Effector memory CD4-positive, alpha-beta T cell (primary cell): ENCODE data around the gene NRDC.

Source experiments
- DNase-seq, 3 donors: peaks; one replicate each; pipeline ENCODE4 v3.0.0-alpha.2; 2020
- H3K27ac ChIP-seq: 2 replicates; pipeline ENCODE4 v1.7.0; 2013; ENCODE audit warnings: mild to moderate bottlenecking, low read length, moderate library complexity; ENCODE audit not compliant: insufficient read depth, poor library complexity, severe bottlenecking
- H3K27me3 ChIP-seq: replicated peaks from 2 replicates; pipeline ENCODE4 v1.7.0; 2013; ENCODE audit warnings: mild to moderate bottlenecking, low read length; ENCODE audit not compliant: insufficient read depth, control insufficient read depth, poor library complexity, severe bottlenecking
- H3K36me3 ChIP-seq: 2 replicates; pipeline ENCODE4 v1.7.0; 2013; ENCODE audit warnings: mild to moderate bottlenecking, low read length, moderate library complexity; ENCODE audit not compliant: control insufficient read depth, insufficient read depth
- H3K4me1 ChIP-seq: 2 replicates; pipeline ENCODE4 v1.7.0; 2013; ENCODE audit warnings: low read length, mild to moderate bottlenecking; ENCODE audit not compliant: control insufficient read depth, insufficient read depth, poor library complexity, severe bottlenecking
- H3K4me3 ChIP-seq: 2 replicates; pipeline ENCODE4 v1.7.0; 2013; ENCODE audit warnings: low read length, low read depth, mild to moderate bottlenecking; ENCODE audit not compliant: insufficient read depth, poor library complexity, severe bottlenecking
- H3K9me3 ChIP-seq: 2 replicates; pipeline ENCODE4 v1.7.0; 2013; ENCODE audit warnings: mild to moderate bottlenecking, low read length, moderate library complexity; ENCODE audit not compliant: control insufficient read depth
- total RNA-seq, 3 donors: gene quantifications; one replicate each; lab custom pipeline; 2026; lab: John Stamatoyannopoulos, UW

NRDC gene
- 108 to 125 (median 122) reads per million in 3 donors for total RNA-seq

- peak; percentile 98 to 100 (median 99) for DNase-seq
- H3K4me3 ChIP-seq, result peak within 1 kb of the TSS; percentile 98
- peaks cover 22% of the 10 kb centered on the region for H3K4me1 ChIP-seq
- H3K27me3 ChIP-seq, result no peaks in the 10 kb centered on the region
- H3K9me3 ChIP-seq, result no peaks in the 10 kb centered on the region
- no peaks in the 10 kb centered on the region for H3K36me3 ChIP-seq
- H3K27ac ChIP-seq, result peak within 1 kb of the TSS; percentile 93
Measured at GRCh38 chr1:51878616-51879336, at the start of gene NRDC. TSS of gene NRDC (minus strand) at chr1:51878727. CDS start at chr1:51878615, 112 bp downstream.

DNA sequence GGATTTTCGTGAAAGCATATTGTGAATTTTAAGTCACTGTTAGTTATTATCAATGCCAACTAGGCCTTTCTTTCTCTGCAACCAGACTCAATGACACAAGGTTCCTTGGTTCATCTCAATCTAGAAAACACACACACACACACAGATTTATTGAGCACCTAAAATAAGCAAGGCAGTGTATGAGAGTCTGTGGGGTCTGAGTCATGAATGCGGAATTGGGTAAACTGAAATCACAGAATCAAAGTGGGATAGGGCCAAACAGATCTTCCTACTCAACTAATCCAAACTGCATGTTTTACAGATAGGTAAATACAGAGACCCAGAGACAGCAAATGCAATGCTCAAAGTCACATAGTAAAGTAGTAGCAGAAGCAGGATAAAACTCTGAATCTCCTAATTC lies 48.5 kb upstream of the NRDC start:
- no peaks in the 10 kb centered on the region for H3K36me3 ChIP-seq
- H3K4me3 ChIP-seq, result no peak overlapping the region
- no peaks in the 10 kb centered on the region for H3K9me3 ChIP-seq
- no peak overlapping the region for H3K27ac ChIP-seq
- H3K27me3 ChIP-seq, result no peaks in the 10 kb centered on the region
- no peak for DNase-seq
- no peaks in the 10 kb centered on the region for H3K4me1 ChIP-seq

DNA sequence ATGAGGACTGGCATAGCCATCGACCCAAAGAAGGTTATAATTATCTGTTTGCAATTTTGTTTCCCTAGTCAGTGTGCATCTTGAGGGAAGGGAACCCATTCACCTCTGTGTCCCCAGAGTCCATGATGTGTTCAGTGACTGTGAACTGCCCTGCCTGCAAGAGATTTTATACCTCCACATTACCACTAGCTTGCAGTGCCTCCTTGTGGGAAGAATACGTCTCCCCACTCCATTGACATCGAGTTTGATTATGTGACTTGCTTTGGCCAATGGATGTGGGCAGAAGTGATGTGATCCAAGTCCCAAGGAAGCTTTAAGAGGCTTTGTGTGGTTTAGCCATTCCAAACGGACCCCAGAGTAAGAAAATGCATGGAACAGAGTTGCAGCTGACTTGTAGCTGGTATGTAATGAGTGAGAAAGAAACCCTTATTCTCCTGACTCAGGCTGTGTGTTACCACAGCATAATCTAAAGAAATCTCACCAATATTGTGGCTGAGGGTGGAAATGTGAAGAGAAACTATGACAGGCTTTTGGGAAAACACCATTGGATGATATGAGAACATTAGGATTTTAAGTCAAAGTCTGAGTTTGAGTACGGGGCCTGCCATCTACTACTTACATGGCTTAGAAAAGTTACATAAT lies 47.8 kb upstream of the NRDC start:
- DNase-seq, result no peak
- Histone ChIP-seq H3K27me3 (no peaks in the 10 kb centered on the region), H3K4me1 (no peaks in the 10 kb centered on the region), H3K27ac (no peak overlapping the region), H3K4me3 (no peak overlapping the region), H3K36me3 (no peaks in the 10 kb centered on the region), H3K9me3 (no peaks in the 10 kb centered on the region)

DNA sequence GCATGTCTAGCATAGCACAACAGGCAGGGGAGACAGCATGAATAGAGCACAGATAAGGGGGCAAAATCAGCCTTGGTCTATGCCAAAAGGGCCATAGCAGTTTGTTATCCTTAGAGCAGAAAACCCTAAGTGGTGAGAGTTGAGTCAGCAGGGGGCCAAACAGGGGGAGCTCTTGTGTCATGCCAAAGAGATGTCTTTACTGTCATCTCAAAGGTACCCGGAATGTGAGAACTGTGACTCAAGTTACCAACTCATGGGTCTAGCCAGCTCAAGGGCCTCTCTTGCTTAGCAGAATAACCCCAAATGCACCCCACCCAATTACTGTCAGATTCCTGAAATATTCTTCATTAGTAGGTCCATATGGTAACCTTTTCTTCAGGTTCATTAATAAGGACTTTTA lies 45.9 kb upstream of the NRDC start:
- H3K4me1 ChIP-seq, result no peaks in the 10 kb centered on the region
- DNase-seq, result no peak
- H3K27ac ChIP-seq, result no peak overlapping the region
- no peaks in the 10 kb centered on the region for H3K36me3 ChIP-seq
- H3K27me3 ChIP-seq, result no peaks in the 10 kb centered on the region
- no peak overlapping the region for H3K4me3 ChIP-seq
- no peaks in the 10 kb centered on the region for H3K9me3 ChIP-seq

- no peak overlapping the region for H3K4me3 ChIP-seq
- DNase-seq, result no peak
- H3K36me3 ChIP-seq, result no peaks in the 10 kb centered on the region
- H3K4me1 ChIP-seq, result no peaks in the 10 kb centered on the region
- H3K9me3 ChIP-seq, result no peaks in the 10 kb centered on the region
- H3K27ac ChIP-seq, result no peak overlapping the region
- no peaks in the 10 kb centered on the region for H3K27me3 ChIP-seq
Measured at GRCh38 chr1:51922040-51922439, 43.5 kb upstream of the NRDC start.

- Histone ChIP-seq H3K4me3 (no peak overlapping the region), H3K36me3 (no peaks in the 10 kb centered on the region)
Measured at GRCh38 chr1:51920130-51920529, 41.6 kb upstream of the NRDC start.

GRCh38 chr1:51919684-51920083 lies 41.2 kb upstream of the NRDC start:
- DNase-seq, result no peak
- Histone ChIP-seq H3K36me3 (no peaks in the 10 kb centered on the region), H3K9me3 (no peaks in the 10 kb centered on the region), H3K27ac (no peak overlapping the region), H3K4me3 (no peak overlapping the region), H3K4me1 (no peaks in the 10 kb centered on the region), H3K27me3 (no peaks in the 10 kb centered on the region)

More at GRCh38 chr1:51920130-51920529, 41.6 kb upstream of the NRDC start:
- Histone ChIP-seq H3K4me1 (no peaks in the 10 kb centered on the region), H3K9me3 (no peaks in the 10 kb centered on the region), H3K27me3 (no peaks in the 10 kb centered on the region), H3K27ac (no peak overlapping the region)
- no peak for DNase-seq

- H3K4me3 ChIP-seq, result no peak overlapping the region
- H3K4me1 ChIP-seq, result no peaks in the 10 kb centered on the region
- DNase-seq, result no peak
- H3K36me3 ChIP-seq, result no peaks in the 10 kb centered on the region
- no peaks in the 10 kb centered on the region for H3K9me3 ChIP-seq
- H3K27me3 ChIP-seq, result no peaks in the 10 kb centered on the region
- no peak overlapping the region for H3K27ac ChIP-seq
Measured at GRCh38 chr1:51916587-51917405, 38.3 kb upstream of the NRDC start.

GRCh38 chr1:51915951-51916350 lies 37.4 kb upstream of the NRDC start:
- Histone ChIP-seq H3K9me3 (no peaks in the 10 kb centered on the region), H3K4me1 (no peaks in the 10 kb centered on the region), H3K36me3 (no peaks in the 10 kb centered on the region), H3K27me3 (no peaks in the 10 kb centered on the region), H3K4me3 (no peak overlapping the region), H3K27ac (no peak overlapping the region)
- no peak for DNase-seq

GRCh38 chr1:51912881-51913280 lies 34.4 kb upstream of the NRDC start:
- no peaks in the 10 kb centered on the region for H3K9me3 ChIP-seq
- H3K4me1 ChIP-seq, result no peaks in the 10 kb centered on the region
- no peaks in the 10 kb centered on the region for H3K36me3 ChIP-seq
- DNase-seq, result no peak
- no peak overlapping the region for H3K27ac ChIP-seq
- H3K27me3 ChIP-seq, result no peaks in the 10 kb centered on the region
- no peak overlapping the region for H3K4me3 ChIP-seq
